Measurements from ENCODE around the gene AR. TPM values are rescaled to one million over a fixed set of nuclear protein-coding genes. Genes with fewer than 3 reads are reported as not detected.

Gene AR
- total RNA-seq, 1 experiment from 2014 or later = not detected

DNA sequence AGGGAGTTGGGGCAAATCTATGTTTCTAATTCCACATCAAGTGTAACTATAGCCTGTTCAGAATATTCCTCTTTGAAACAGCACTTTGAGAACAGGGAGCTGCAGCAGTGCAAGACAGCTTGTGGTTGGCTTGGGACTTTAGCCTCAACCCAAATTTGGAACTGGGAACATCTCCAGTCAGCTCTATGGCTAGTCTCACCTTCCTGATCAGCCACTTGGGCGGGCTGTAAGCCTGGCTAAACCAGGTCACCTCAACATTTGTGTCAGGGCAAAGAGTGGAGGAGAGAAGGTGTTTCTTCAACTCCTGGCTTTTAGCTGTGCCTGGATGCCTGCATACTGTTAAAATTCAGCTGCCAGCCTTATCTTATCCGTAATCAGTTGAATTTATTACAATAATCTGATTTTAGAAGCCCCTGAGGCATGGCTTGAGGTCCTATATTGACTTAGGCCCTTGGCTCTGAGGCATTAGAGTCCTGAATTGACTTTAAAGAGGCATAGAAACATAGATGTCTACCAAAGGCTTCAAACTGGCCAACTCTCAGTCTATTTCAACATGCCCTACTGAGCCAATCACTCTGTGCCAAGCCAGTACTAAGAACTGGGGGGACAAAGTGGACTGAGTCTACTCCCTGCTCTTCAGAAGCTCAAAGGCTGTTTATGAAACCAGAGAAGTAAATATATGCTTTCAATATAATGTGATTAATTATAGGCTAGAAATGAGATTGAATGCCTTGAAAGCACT is 18.7 kb upstream of the AR start:
- Histone ChIP-seq H3K4me2 (ENCODE audit: low read length) (no peak overlapping the region), H3K9me3 (ENCODE audit: low read length) (no peaks in the 10 kb centered on the region), H2AFZ (ENCODE audit: low read length) (no peak overlapping the region), H3F3A (ENCODE audit: low read length, unreplicated experiment) (no peaks in the 10 kb centered on the region), H3K27me3 (ENCODE audit: low read length) (no peaks in the 10 kb centered on the region), H3K9ac (ENCODE audit: low read length) (no peak overlapping the region), H3K79me2 (ENCODE audit: low read length) (no peaks in the 10 kb centered on the region), H4K20me1 (ENCODE audit: low read length) (no peaks in the 10 kb centered on the region), H3K9me2 (replicated peaks; ENCODE audit: low read length) (no peaks in the 10 kb centered on the region), H3K4me1 (ENCODE audit: insufficient read depth, low read length) (no peaks in the 10 kb centered on the region), H3K36me3 (ENCODE audit: low read depth, low read length) (no peaks in the 10 kb centered on the region), H3K27ac (ENCODE audit: low read length) (no peak overlapping the region), H3K4me3 (ENCODE audit: low read length) (no peak overlapping the region)
- ChIA-PET CTCF (no interaction called here), POLR2A (ENCODE audit: unreplicated experiment) (no interaction called here)
- TF ChIP-seq, protein P1, sequence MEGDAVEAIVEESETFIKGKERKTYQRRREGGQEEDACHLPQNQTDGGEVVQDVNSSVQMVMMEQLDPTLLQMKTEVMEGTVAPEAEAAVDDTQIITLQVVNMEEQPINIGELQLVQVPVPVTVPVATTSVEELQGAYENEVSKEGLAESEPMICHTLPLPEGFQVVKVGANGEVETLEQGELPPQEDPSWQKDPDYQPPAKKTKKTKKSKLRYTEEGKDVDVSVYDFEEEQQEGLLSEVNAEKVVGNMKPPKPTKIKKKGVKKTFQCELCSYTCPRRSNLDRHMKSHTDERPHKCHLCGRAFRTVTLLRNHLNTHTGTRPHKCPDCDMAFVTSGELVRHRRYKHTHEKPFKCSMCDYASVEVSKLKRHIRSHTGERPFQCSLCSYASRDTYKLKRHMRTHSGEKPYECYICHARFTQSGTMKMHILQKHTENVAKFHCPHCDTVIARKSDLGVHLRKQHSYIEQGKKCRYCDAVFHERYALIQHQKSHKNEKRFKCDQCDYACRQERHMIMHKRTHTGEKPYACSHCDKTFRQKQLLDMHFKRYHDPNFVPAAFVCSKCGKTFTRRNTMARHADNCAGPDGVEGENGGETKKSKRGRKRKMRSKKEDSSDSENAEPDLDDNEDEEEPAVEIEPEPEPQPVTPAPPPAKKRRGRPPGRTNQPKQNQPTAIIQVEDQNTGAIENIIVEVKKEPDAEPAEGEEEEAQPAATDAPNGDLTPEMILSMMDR (conservative IDR thresholded peaks at IDR 0.05; ENCODE audit: low read depth, low read length) = no peak
- TF ChIP-seq EZH2 (IDR thresholded peaks at IDR 0.05; ENCODE audit: low read length, unreplicated experiment) (no peak), EZH2phosphoT487 (IDR thresholded peaks at IDR 0.05; ENCODE audit: borderline replicate concordance, low read length) (no peak)
- no peak for DNase-seq
- ATAC-seq = no peak
- no TSS peak for BruUV-seq (replicated peaks)
- intact Hi-C loops (cut with micrococcal nuclease) = no loop called here

DNA sequence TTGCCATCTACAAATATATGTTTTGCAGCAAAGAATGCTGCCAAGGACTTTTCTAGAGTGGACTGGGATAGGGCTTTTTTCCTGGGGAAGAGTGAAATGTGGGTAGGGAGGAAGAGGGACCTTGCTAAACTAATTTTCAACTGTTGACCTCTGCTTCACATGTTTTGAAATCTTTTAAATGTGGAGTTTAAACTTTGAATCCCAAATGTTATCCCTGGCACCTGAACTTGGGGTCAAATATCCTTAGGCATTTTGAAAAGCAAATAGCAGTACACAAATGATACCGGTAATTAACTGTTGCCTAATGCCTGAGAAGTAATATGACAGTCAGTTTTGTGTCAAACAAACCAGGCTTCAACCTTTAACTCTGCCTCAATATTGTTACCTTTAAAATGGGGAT is 7.3 kb upstream of the AR start:
- Histone ChIP-seq H3K9ac (ENCODE audit: low read length) (no peak overlapping the region), H3K27me3 (ENCODE audit: low read length) (no peaks in the 10 kb centered on the region), H3K36me3 (ENCODE audit: low read depth, low read length) (no peaks in the 10 kb centered on the region), H3K4me3 (ENCODE audit: low read length) (no peak overlapping the region), H3F3A (ENCODE audit: low read length, unreplicated experiment) (no peaks in the 10 kb centered on the region), H3K9me2 (replicated peaks; ENCODE audit: low read length) (no peaks in the 10 kb centered on the region), H3K27ac (ENCODE audit: low read length) (no peak overlapping the region), H3K4me1 (ENCODE audit: insufficient read depth, low read length) (no peaks in the 10 kb centered on the region), H3K9me3 (ENCODE audit: low read length) (no peaks in the 10 kb centered on the region), H3K4me2 (ENCODE audit: low read length) (no peak overlapping the region), H3K79me2 (ENCODE audit: low read length) (no peaks in the 10 kb centered on the region), H2AFZ (ENCODE audit: low read length) (no peak overlapping the region), H4K20me1 (ENCODE audit: low read length) (no peaks in the 10 kb centered on the region)
- ChIA-PET CTCF (no interaction called here), POLR2A (ENCODE audit: unreplicated experiment) (no interaction called here)
- no TSS peak for BruUV-seq (replicated peaks)
- ATAC-seq (no peak), DNase-seq (no peak)
- intact Hi-C loops (cut with micrococcal nuclease) = no loop called here
- TF ChIP-seq, protein P1 (conservative IDR thresholded peaks at IDR 0.05; ENCODE audit: low read depth, low read length) = no peak
- TF ChIP-seq EZH2 (IDR thresholded peaks at IDR 0.05; ENCODE audit: low read length, unreplicated experiment) = no peak
- no peak for TF ChIP-seq EZH2phosphoT487 (IDR thresholded peaks at IDR 0.05; ENCODE audit: borderline replicate concordance, low read length)

DNA sequence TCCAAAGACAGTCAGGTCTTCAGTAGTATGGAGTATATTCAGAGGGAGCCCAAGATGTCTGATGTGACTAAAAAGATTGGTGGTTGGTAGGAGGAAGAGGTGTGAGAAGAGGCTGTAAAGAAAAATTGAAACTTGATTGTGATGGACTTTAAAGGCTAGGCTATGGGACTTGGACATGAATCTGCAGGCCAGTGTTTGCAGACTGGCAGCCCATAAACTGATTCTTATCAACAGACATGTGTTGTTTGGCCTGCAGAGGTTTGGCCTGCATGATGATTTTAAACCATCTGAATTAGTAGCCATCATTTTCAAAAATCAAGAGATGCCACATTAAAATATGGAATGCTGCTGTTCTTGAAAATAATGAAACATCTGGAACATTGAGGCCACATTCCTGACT is 5.4 kb upstream of the AR start:
- no TSS peak for BruUV-seq (replicated peaks)
- ChIA-PET POLR2A (ENCODE audit: unreplicated experiment) (no interaction called here), CTCF (no interaction called here)
- no peak for DNase-seq
- Histone ChIP-seq H3K9me2 (replicated peaks; ENCODE audit: low read length) (no peaks in the 10 kb centered on the region), H3K36me3 (ENCODE audit: low read depth, low read length) (no peaks in the 10 kb centered on the region), H3K27ac (ENCODE audit: low read length) (no peak overlapping the region), H4K20me1 (ENCODE audit: low read length) (no peaks in the 10 kb centered on the region), H3K9ac (ENCODE audit: low read length) (no peak overlapping the region), H3K4me1 (ENCODE audit: insufficient read depth, low read length) (no peaks in the 10 kb centered on the region), H3K27me3 (ENCODE audit: low read length) (peaks cover 8% of the 10 kb centered on the region), H3K9me3 (ENCODE audit: low read length) (no peaks in the 10 kb centered on the region), H3F3A (ENCODE audit: low read length, unreplicated experiment) (no peaks in the 10 kb centered on the region), H3K4me2 (ENCODE audit: low read length) (no peak overlapping the region), H3K79me2 (ENCODE audit: low read length) (no peaks in the 10 kb centered on the region), H3K4me3 (ENCODE audit: low read length) (no peak overlapping the region), H2AFZ (ENCODE audit: low read length) (no peak overlapping the region)
- no peak for TF ChIP-seq EZH2phosphoT487 (IDR thresholded peaks at IDR 0.05; ENCODE audit: borderline replicate concordance, low read length)
- TF ChIP-seq, protein P1 (conservative IDR thresholded peaks at IDR 0.05; ENCODE audit: low read depth, low read length) = no peak
- no peak for TF ChIP-seq EZH2 (IDR thresholded peaks at IDR 0.05; ENCODE audit: low read length, unreplicated experiment)
- ATAC-seq = no peak
- intact Hi-C loops (cut with micrococcal nuclease) = no loop called here
